HG03575 (cell line): ENCODE data around the gene HMGXB3.
A peak's percentile ranks its signal among the peaks of the same experiment; 100 is the strongest.

ENCODE experiments used
- ATAC-seq: cut with Tn5 transposase; IDR thresholded peaks from one replicate; pipeline ENCODE4 v1.9.1; 2021; ENCODE audit not compliant: unreplicated experiment, insufficient number of reproducible peaks, low FRiP score; ENCODE audit errors: extremely low read depth

HMGXB3 gene

GRCh38 chr5:149975409-149975808, 25.1 kb upstream of the HMGXB3 start:
- no peak for ATAC-seq

- no peak for ATAC-seq
Measured at GRCh38 chr5:149979896-149980295, 20.6 kb upstream of the HMGXB3 start.

- no peak for ATAC-seq
Measured at GRCh38 chr5:149981206-149981605, 19.3 kb upstream of the HMGXB3 start.

- no peak for ATAC-seq
Measured at GRCh38 chr5:149982505-149982904, 18.0 kb upstream of the HMGXB3 start.

- no peak for ATAC-seq
Measured at GRCh38 chr5:149988126-149988525, 12.4 kb upstream of the HMGXB3 start.

GRCh38 chr5:149990518-149991376, 9.8 kb upstream of the HMGXB3 start:
- ATAC-seq, result no peak

GRCh38 chr5:149993471-149993870, 7.1 kb upstream of the HMGXB3 start:
- ATAC-seq, result no peak

- ATAC-seq, result no peak
Measured at GRCh38 chr5:149995385-149996204, 4.9 kb upstream of the HMGXB3 start.

- no peak for ATAC-seq
Measured at GRCh38 chr5:149996205-149996890, 4.2 kb upstream of the HMGXB3 start.

- no peak for ATAC-seq
Measured at GRCh38 chr5:149998281-149998680, 2.3 kb upstream of the HMGXB3 start.

GRCh38 chr5:149999359-149999758, 1.2 kb upstream of the HMGXB3 start:
- ATAC-seq, result no peak

GRCh38 chr5:149999866-150000255, 678 bp upstream of the HMGXB3 start:
- ATAC-seq, result no peak

- no peak for ATAC-seq
Measured at GRCh38 chr5:150000990-150001659, 586 bp downstream of the HMGXB3 start.

- peak; percentile 40 for ATAC-seq
Measured at GRCh38 chr5:150001660-150002486, 1.3 kb downstream of the HMGXB3 start.

GRCh38 chr5:150006318-150006717, 5.8 kb downstream of the HMGXB3 start:
- no peak for ATAC-seq

- ATAC-seq, result no peak
Measured at GRCh38 chr5:150007050-150007449, 6.5 kb downstream of the HMGXB3 start.

- ATAC-seq, result no peak
Measured at GRCh38 chr5:150009671-150010387, 9.3 kb downstream of the HMGXB3 start.

- no peak for ATAC-seq
Measured at GRCh38 chr5:150013931-150014330, 13.4 kb downstream of the HMGXB3 start.
